WTC11 (cell line): ENCODE results near the gene IPO11. TPM values are rescaled to one million over a fixed set of nuclear protein-coding genes. Genes with fewer than 3 reads are reported as not detected.

Experiments
- ATAC-seq: fragments of 200-7000 bp; cut with Tn5 transposase; 2 replicates; pipeline ENCODE4 v1.10.0; 2021; ENCODE audit warnings: mild to moderate bottlenecking, moderate library complexity
- CTCF ChIA-PET: fragments of 300-600 bp; sonication (Branson Sonifier 250); formaldehyde crosslinking; loops from one replicate; lab custom pipeline; 2021; ENCODE audit warnings: antibody characterized with exemption; lab: Charles Lee
- POLR2A ChIA-PET: fragments of 350-600 bp; sonication (Branson Sonifier 250); formaldehyde crosslinking; loops from one replicate; lab custom pipeline; 2021; ENCODE audit warnings: antibody characterized with exemption; lab: Charles Lee
- DNase-seq: peaks from one replicate; pipeline ENCODE4 v3.0.0; 2021; ENCODE audit warnings: low spot score
- H3K27ac Mint-ChIP-seq: 2 replicates; pipeline ENCODE4 v1.8.0; 2021; ENCODE audit warnings: mixed read lengths
- H3K27me3 Mint-ChIP-seq: 2 replicates; pipeline ENCODE4 v1.8.0; 2021; ENCODE audit warnings: low read depth, mild to moderate bottlenecking, moderate library complexity, mixed read lengths
- H3K36me3 Mint-ChIP-seq: 2 replicates; pipeline ENCODE4 v1.8.0; 2021; ENCODE audit warnings: mixed read lengths
- H3K4me1 Mint-ChIP-seq: 2 replicates; pipeline ENCODE4 v1.8.0; 2022; ENCODE audit warnings: mixed read lengths
- H3K4me3 Mint-ChIP-seq: 2 replicates; pipeline ENCODE4 v1.8.0; 2021; ENCODE audit warnings: mild to moderate bottlenecking, moderate library complexity, mixed read lengths
- H3K9me3 Mint-ChIP-seq: 2 replicates; pipeline ENCODE4 v1.8.0; 2021; ENCODE audit warnings: mixed read lengths
- ATF3 ChIP-seq: sonication (generic); formaldehyde crosslinking; conservative IDR thresholded peaks from 2 replicates; pipeline ENCODE4 v1.8.1; 2022; ENCODE audit warnings: mild to moderate bottlenecking, missing genetic modification reagents
- CREM ChIP-seq: sonication (generic); formaldehyde crosslinking; IDR thresholded peaks from 2 replicates; pipeline ENCODE4 v1.8.1; 2022; ENCODE audit warnings: mild to moderate bottlenecking, missing genetic modification reagents, moderate library complexity
- EMX1 ChIP-seq: fragments of 250-450 bp; sonication (Bioruptor Pico); IDR thresholded peaks from 2 replicates; pipeline ENCODE4 v1.8.0; 2021; ENCODE audit warnings: mild to moderate bottlenecking
- ERG ChIP-seq: fragments of 250-450 bp; sonication (Bioruptor Pico); IDR thresholded peaks from 2 replicates; pipeline ENCODE4 v1.8.0; 2021; ENCODE audit warnings: mild to moderate bottlenecking
- ESRRA ChIP-seq: sonication (generic); formaldehyde crosslinking; IDR thresholded peaks from 2 replicates; pipeline ENCODE4 v1.8.1; 2022; ENCODE audit warnings: mild to moderate bottlenecking, missing genetic modification reagents, borderline replicate concordance
- FOXP1 ChIP-seq: sonication (generic); formaldehyde crosslinking; IDR thresholded peaks from 2 replicates; pipeline ENCODE4 v1.8.0; 2022; ENCODE audit warnings: missing genetic modification reagents, mild to moderate bottlenecking, moderate library complexity, borderline replicate concordance
- GRHL2 ChIP-seq: fragments of 250-450 bp; sonication (Bioruptor Pico); IDR thresholded peaks from 2 replicates; pipeline ENCODE4 v1.8.0; 2022; ENCODE audit warnings: mild to moderate bottlenecking, moderate library complexity; ENCODE audit not compliant: insufficient replicate concordance, severe bottlenecking
- HMGA2 ChIP-seq: fragments of 250-450 bp; sonication (Bioruptor Pico); IDR thresholded peaks from 2 replicates; pipeline ENCODE4 v1.4.0; 2021; ENCODE audit warnings: mild to moderate bottlenecking, moderate library complexity
- HMGXB4 ChIP-seq: sonication (generic); formaldehyde crosslinking; IDR thresholded peaks from 2 replicates; pipeline ENCODE4 v1.8.1; 2023; ENCODE audit warnings: mild to moderate bottlenecking, moderate library complexity, missing genetic modification reagents
- IRF2 ChIP-seq: sonication (generic); formaldehyde crosslinking; IDR thresholded peaks from 2 replicates; pipeline ENCODE4 v1.8.0; 2022; ENCODE audit warnings: low read depth, missing genetic modification reagents, borderline replicate concordance
- MAX ChIP-seq: sonication (generic); formaldehyde crosslinking; IDR thresholded peaks from 2 replicates; pipeline ENCODE4 v1.8.0; 2022; ENCODE audit warnings: mild to moderate bottlenecking, missing genetic modification reagents
- MXD4 ChIP-seq: fragments of 250-450 bp; sonication (Bioruptor Pico); IDR thresholded peaks from 2 replicates; pipeline ENCODE4 v1.8.0; 2021; ENCODE audit warnings: mild to moderate bottlenecking, moderate library complexity, borderline replicate concordance
- NFE2L1 ChIP-seq: sonication (generic); formaldehyde crosslinking; IDR thresholded peaks from 2 replicates; pipeline ENCODE4 v1.8.1; 2023; ENCODE audit warnings: missing genetic modification reagents
- NR1H2 ChIP-seq: sonication (generic); formaldehyde crosslinking; IDR thresholded peaks from 2 replicates; pipeline ENCODE4 v1.9.0; 2021; ENCODE audit warnings: mild to moderate bottlenecking, moderate library complexity, missing genetic modification reagents
- RELA ChIP-seq: sonication (generic); formaldehyde crosslinking; IDR thresholded peaks from 2 replicates; pipeline ENCODE4 v1.8.1; 2022; ENCODE audit warnings: missing genetic modification reagents, mild to moderate bottlenecking, borderline replicate concordance
- TP53 ChIP-seq: sonication (generic); formaldehyde crosslinking; IDR thresholded peaks from 2 replicates; pipeline ENCODE4 v1.8.1; 2023; ENCODE audit warnings: mild to moderate bottlenecking, missing genetic modification reagents
- ZNF232 ChIP-seq: sonication (generic); formaldehyde crosslinking; IDR thresholded peaks from 2 replicates; pipeline ENCODE4 v1.8.0; 2022; ENCODE audit warnings: mild to moderate bottlenecking, missing genetic modification reagents
- ZNF317 ChIP-seq: sonication (generic); formaldehyde crosslinking; IDR thresholded peaks from 2 replicates; pipeline ENCODE4 v1.8.1; 2023; ENCODE audit warnings: low read depth, mild to moderate bottlenecking, moderate library complexity, missing genetic modification reagents, borderline replicate concordance
- ZNF416 ChIP-seq: fragments of 250-450 bp; sonication (Bioruptor Pico); IDR thresholded peaks from 2 replicates; pipeline ENCODE4 v1.9.0; 2021; ENCODE audit warnings: mild to moderate bottlenecking, inconsistent platforms
- ZNF532 ChIP-seq: fragments of 250-450 bp; sonication (Bioruptor Pico); IDR thresholded peaks from 2 replicates; pipeline ENCODE4 v1.9.0; 2021; ENCODE audit warnings: mild to moderate bottlenecking, borderline replicate concordance
- ZNF671 ChIP-seq: fragments of 250-450 bp; sonication (Bioruptor Pico); IDR thresholded peaks from 2 replicates; pipeline ENCODE4 v1.8.0; 2021; ENCODE audit warnings: mild to moderate bottlenecking
- total RNA-seq: library from RNA; stranded (reverse); gene quantifications from 3 replicates; pipeline ENCODE4 v1.2.3, GENCODE V29; 2021
- TF ChIP-seq, protein P1 (sequence below): sonication (generic); formaldehyde crosslinking; IDR thresholded peaks from 2 replicates; pipeline ENCODE4 v1.8.0; 2022; ENCODE audit warnings: missing genetic modification reagents

IPO11 gene
- total RNA-seq, 1 experiment from 2014 or later: 61.9 TPM

DNA sequence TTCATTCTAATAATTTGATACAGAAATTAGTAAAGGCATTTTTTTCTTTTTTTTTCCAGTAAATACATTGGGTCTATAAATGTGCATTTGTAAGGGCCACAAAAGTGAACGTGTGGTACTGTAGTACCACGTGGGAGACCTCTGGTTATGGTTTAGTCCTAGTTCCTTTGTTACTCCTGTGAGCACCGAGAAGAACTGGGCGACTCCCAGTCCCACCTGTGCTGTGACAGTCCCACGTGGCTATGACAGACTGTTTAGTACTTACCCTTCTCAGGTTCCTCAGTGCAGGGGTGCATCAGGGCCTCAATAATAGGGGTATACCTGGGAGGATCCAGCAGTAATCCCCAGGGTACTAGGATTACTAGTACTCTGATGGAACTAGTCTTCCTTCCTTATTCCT lies 215.3 kb downstream of the IPO11 start:
- H3K4me3 Mint-ChIP-seq: no peak overlapping the region
- no peak for ATAC-seq
- TF ChIP-seq ZNF671 (CRISPR knock-in tag) (no peak), ZNF232 (no peak), IRF2 (CRISPR knock-in tag) (no peak), ZNF317 (CRISPR knock-in tag) (no peak), EMX1 (CRISPR knock-in tag) (no peak), ERG (CRISPR knock-in tag) (no peak), ZNF416 (CRISPR knock-in tag) (no peak), MXD4 (CRISPR knock-in tag) (no peak), TP53 (CRISPR knock-in tag) (no peak), NR1H2 (CRISPR knock-in tag) (no peak), CREM (CRISPR knock-in tag) (no peak), FOXP1 (CRISPR knock-in tag) (no peak)
- TF ChIP-seq, protein P1, sequence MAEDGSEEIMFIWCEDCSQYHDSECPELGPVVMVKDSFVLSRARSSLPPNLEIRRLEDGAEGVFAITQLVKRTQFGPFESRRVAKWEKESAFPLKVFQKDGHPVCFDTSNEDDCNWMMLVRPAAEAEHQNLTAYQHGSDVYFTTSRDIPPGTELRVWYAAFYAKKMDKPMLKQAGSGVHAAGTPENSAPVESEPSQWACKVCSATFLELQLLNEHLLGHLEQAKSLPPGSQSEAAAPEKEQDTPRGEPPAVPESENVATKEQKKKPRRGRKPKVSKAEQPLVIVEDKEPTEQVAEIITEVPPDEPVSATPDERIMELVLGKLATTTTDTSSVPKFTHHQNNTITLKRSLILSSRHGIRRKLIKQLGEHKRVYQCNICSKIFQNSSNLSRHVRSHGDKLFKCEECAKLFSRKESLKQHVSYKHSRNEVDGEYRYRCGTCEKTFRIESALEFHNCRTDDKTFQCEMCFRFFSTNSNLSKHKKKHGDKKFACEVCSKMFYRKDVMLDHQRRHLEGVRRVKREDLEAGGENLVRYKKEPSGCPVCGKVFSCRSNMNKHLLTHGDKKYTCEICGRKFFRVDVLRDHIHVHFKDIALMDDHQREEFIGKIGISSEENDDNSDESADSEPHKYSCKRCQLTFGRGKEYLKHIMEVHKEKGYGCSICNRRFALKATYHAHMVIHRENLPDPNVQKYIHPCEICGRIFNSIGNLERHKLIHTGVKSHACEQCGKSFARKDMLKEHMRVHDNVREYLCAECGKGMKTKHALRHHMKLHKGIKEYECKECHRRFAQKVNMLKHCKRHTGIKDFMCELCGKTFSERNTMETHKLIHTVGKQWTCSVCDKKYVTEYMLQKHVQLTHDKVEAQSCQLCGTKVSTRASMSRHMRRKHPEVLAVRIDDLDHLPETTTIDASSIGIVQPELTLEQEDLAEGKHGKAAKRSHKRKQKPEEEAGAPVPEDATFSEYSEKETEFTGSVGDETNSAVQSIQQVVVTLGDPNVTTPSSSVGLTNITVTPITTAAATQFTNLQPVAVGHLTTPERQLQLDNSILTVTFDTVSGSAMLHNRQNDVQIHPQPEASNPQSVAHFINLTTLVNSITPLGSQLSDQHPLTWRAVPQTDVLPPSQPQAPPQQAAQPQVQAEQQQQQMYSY (CRISPR knock-in tag): no peak
- TF ChIP-seq, all 79 proteins: peak for 0
- no peak for DNase-seq
- Mint-ChIP-seq H3K36me3 (peaks cover 16% of the 10 kb centered on the region; the same call in 1 of the 2 replicates), H3K9me3 (no peaks in the 10 kb centered on the region), H3K27me3 (no peaks in the 10 kb centered on the region), H3K4me1 (peaks cover 43% of the 10 kb centered on the region), H3K27ac (peak overlapping the region; percentile 19; the same call in 1 of the 2 replicates)
- ChIA-PET POLR2A (no interaction called here), CTCF (no interaction called here)

GRCh38 chr5:62631909-62632580 lies 219.5 kb downstream of the IPO11 start:
- no peak for ATAC-seq
- H3K4me3 Mint-ChIP-seq: no peak overlapping the region
- DNase-seq: no peak
- no peaks in the 10 kb centered on the region for H3K27me3 Mint-ChIP-seq
- peaks cover 13% of the 10 kb centered on the region; the same call in 1 of the 2 replicates for H3K36me3 Mint-ChIP-seq
- ChIA-PET CTCF (interaction anchor here (1.2 kb wide), 1 partner anchor 88 kb away, joined by 3 read pairs; no protein-coding TSS in a partner anchor), POLR2A (no interaction called here)
- peaks cover 22% of the 10 kb centered on the region for H3K4me1 Mint-ChIP-seq
- H3K9me3 Mint-ChIP-seq: no peaks in the 10 kb centered on the region
- H3K27ac Mint-ChIP-seq: peak overlapping the region; percentile 66
- TF ChIP-seq NFE2L1 (CRISPR knock-in tag): no peak
- TF ChIP-seq ZNF532: no peak
- no peak for TF ChIP-seq RELA (CRISPR knock-in tag)
- no peak for TF ChIP-seq GRHL2 (CRISPR knock-in tag)
- TF ChIP-seq ESRRA: no peak
- TF ChIP-seq ATF3: no peak
- no peak for TF ChIP-seq ZNF232
- no peak for TF ChIP-seq HMGXB4 (CRISPR knock-in tag)
- no peak for TF ChIP-seq HMGA2
- TF ChIP-seq MAX (CRISPR knock-in tag): no peak
